HG02938 (cell line): ENCODE data around the gene ATP8B3.

ENCODE experiments used
- ATAC-seq: cut with Tn5 transposase; IDR thresholded peaks from one replicate; pipeline ENCODE4 v1.9.1; 2021; ENCODE audit warnings: mild to moderate bottlenecking, moderate library complexity; ENCODE audit not compliant: unreplicated experiment

ATP8B3 gene

DNA sequence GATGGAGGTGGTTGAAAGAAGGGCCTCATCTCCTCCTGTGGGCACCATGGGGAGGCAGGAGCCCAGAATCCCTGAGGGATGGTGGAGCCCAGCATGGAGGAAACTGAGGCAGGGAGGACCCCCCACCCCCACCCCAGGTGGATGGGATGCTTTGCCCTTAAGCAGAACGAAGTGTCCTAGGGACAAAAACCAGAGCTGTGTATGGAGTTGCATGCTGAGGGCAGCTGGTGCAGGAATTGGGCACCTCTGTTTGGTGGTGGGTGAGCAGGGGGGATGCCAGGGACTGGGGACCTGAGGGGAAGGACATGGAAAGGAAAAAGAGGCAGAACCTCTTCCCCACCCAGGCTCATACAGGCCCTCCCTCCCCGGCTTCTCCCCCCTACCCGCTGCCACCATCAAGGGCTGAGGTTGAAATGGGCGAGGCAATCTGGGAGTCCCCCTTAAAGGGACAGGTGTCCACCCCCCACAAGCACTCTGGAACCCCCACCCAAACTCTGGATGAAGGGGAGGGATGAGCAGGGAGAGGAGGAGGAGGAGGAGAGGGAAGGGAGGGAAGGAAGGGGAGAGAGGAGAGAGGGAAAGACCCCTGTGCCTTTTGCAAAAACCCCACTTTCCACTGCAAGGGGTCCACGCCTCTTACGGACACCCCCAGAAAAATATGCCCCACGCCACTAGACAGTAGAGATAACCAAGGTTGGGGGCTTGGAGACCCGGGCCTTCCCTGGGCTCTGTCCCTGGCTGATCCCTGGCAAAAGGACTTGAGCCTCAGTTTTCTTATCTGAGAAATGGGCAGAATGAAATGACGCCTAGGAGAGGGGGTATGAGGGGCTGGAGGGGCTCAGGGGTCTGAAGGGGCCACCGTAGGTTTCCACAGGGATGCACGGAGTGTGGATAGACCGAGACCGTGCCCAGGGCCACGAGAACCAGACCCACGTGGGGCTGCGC is 52.8 kb downstream of the ATP8B3 start:
- no peak for ATAC-seq

DNA sequence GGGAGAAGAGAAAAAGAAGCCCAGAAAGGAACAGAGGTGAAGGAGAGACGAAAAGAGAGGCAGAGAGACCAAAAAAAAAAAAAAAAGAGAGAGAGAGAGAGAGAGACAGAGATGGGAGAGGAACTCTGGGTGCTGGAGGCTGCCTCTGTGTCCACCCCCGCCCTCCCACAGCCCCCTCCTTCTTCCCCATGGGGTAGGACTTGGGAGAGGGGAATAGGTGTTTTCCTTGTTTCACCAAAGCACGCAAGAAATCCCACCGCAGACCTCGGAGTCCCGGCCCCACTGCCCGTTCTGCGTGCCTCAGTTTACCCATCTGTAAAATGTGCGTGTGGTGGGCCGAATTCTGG is 53.9 kb downstream of the ATP8B3 start:
- ATAC-seq: no peak

DNA sequence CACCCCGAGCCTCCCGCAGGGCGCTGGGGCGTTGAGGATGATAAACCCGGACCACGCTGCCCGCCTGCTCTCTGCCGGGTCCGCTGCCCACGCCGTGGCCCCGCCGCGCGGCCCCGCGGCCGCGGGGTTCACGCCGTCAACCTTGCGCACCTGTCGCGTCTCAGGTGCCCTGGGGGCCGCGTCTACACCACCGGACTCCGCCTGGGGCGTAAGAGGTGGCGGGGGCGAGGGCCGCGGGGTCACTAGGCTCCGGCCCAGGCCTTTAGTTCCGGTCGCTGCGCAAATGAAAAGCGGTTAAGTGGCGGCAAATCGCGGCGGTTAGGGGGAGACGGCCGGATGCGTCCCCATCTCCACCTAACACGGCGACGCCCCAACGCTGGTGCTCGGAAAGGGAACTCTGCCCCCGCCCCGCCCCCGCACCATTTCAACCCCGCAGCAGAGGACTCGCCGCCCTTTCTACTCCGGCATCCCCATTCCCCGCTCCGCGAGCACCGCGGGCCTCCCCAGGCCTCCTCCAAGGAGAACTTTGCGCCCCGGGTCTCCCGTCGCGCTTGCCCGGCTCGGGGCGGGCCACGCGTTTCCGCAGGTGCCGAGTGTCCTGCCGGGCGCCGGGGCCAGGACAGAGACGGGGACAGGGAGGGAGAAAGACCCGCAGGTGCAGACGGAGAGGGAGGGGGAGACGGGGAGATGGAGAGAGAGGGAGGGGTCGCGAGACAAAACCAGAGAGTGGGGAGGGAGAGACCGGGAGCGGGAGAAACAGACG is 54.4 kb downstream of the ATP8B3 start:
- ATAC-seq: no peak

DNA sequence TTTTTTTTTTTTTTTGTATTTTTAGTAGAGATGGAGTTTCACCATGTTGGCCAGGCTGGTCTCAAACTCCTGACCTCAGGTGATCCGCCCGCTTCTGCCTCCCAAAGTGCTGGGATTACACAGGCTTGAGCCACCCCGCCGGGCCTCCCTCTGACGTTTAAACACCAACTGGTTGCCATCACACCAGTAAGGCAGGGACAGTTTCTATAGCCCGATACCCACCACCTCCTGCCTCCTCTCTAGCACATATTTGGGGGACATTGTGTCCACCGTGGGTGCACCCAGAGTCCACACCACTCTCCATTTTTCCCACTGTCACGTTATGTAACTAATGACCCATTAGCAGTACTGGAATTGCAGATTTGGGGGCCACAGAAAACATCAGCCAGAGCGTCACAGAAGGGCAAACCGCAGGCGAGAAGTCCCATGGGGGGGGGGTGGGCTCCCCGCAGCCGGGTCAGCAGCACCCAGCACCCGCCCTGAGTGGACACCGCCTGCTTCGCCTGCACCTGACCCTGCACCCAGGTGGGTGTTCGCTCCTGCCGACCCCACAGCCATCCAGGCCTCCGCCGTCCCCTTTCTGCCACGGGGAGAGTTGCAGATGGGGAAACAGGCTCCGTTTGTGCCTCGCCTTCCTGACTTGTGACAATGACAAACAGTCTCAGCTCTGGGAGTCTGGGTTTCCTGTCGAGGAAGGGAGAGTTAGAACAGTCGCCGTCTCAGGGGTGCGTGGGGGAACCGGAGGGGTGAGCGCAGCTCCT is 55.2 kb downstream of the ATP8B3 start:
- no peak for ATAC-seq

DNA sequence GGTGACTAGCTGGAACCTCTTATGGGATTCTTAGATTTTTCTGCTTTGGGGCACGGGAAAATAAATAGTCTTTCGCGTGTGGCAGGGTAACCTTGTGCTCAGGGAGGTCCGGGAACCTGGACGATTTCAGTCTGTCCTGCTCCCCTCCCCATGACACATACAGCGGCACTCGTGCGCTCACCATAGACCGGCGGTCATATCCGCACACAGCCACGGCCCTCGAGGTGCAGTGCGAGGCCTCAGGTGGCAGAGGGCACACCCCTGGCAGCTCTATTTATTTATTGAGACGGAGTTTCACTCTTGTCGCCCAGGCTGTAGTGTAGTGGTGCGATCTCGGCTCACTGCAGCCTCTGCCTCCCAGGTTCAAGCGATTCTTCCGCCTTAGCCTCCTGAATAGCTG is 55.8 kb downstream of the ATP8B3 start:
- ATAC-seq: no peak

- no peak for ATAC-seq
These were observed 56.5 kb downstream of the ATP8B3 start for GRCh38 chr19:1755467-1756171.

GRCh38 chr19:1754636-1755466 is 57.2 kb downstream of the ATP8B3 start:
- no peak for ATAC-seq

DNA sequence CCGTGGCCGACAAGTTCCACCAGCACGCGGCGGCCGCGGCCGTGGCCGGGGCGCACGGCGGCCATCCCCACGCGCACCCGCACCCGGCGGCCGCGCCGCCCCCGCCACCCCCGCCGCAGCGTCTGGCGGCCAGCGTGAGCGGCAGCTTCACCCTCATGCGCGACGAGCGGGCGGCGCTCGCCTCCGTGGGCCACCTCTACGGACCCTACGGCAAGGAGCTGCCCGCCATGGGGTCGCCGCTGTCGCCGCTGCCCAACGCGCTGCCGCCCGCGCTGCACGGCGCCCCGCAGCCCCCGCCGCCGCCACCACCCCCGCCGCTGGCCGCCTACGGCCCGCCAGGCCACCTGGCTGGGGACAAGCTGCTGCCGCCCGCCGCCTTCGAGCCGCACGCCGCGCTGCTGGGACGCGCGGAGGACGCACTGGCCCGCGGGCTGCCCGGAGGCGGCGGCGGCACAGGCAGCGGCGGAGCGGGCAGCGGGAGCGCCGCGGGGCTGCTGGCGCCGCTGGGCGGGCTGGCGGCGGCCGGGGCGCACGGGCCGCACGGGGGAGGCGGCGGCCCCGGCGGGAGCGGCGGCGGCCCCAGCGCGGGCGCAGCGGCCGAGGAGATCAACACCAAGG is 57.9 kb downstream of the ATP8B3 start:
- no peak for ATAC-seq

DNA sequence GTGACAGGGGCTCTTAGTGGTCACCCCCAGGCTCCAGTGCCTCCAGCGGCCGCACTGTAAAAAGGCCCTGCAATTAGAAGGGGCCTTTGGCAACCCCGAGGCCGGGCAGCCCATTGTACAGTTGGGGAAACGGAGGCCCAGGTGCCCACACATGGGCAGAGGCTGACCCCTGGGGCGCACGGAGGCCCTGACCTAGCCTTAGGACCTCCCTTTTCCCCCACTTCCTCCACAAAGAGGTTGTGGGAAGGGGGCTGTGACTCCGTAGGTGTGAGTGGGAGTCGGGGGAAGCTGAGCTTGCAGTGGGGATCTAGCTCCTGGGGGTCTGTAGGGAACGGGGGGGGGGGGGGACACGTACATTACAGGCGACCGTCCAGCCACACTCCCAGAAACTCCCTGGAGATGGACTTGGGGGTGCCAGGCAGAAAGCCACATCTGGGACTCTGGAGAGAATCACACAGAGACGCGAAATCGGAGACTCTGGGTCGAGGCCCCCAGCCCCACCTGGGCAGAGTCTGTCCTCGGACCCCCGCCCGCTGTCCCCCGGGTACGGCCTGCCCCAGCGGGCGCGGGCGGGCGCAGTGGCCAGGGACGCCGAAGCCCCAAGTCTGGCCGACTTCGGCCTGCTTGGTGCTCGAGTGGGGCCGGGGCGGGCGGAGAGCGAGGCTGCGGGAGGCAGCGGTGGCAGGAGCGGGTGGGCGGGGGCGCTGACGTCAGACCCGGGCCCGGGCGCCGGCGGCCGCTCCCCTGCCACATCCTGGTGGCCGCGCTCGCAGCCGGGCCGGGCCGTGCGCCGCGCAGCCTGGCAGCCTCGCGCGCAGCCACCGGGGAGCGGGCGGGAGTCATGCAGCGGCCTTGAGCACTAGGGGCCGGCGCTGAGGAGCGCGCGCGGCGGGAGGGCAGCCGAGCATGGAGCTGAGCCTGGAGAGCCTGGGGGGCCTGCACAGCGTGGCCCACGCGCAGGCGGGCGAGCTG is 59.0 kb downstream of the ATP8B3 start, which contains the start of gene ONECUT3:
Gene ONECUT3, plus strand, starts transcription at position 750 of the 972 bp plus-strand sequence. Its CDS starts 157 bp downstream, at position 907.
- no peak for ATAC-seq

DNA sequence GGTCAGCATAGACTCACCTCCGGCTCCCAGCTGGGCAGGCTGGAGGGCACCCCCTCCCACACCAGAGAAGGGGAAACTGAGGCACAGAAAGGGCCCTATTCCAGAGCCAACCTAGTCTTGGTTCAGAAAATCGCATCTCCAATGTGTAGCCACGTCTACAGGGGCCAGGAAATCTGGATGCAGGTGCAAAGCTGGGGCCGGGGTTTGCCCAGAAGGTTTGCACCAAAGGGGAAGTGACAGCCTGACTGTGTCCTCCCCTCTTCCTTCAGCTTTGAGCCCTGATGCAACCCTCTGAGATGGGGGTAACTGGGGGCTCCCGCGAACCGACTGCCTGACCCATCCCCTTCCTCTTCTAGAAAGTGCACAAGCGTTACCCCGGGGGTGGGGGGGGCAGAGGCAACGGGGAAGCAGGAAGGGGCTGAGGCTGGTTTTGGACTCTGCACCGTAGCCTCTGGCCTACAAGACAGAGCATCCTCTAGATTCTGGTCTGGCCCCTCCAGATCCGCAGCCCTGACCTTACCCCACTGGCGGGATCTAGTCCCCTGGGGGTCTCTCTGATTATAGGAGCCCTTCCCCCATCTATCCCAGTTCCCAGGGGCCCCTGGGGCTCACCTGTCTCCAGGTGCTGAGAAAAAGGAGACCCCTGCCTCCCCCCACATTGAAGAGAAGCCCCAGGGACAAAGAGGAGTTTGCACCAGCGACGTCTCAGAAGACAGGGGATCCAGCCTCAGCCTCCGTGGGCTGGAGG is 59.9 kb downstream of the ATP8B3 start:
- no peak for ATAC-seq

DNA sequence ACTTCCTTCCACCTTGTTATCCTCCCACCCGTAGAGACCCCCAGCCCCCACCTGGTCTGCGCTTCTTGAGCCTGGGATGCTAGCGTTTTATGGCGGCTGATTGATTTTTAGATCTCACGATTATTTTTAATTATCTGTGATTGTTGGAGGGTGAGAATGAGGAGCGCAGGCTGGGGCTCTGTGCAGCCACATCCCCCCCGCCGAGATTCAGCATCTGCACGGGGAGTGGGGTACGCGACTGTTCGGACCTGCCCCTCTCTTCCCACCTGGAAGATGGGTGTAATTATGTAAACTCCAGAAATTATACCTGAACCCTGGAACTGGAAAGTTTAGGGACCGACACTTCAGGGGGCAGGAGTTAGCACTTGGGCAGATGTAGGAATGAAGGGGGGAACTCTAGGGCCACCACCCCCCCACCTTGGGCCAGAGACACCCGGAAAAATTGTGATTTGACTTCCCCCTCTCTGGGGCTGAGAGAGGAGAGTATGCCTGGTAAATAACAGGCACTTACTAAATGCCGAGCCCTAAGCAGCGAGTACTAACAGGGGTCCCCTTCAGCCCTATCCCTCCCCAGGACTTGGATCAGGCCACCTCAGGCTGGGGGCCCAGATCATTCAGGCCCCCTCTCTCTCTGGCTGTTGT is 60.6 kb downstream of the ATP8B3 start:
- ATAC-seq: no peak

DNA sequence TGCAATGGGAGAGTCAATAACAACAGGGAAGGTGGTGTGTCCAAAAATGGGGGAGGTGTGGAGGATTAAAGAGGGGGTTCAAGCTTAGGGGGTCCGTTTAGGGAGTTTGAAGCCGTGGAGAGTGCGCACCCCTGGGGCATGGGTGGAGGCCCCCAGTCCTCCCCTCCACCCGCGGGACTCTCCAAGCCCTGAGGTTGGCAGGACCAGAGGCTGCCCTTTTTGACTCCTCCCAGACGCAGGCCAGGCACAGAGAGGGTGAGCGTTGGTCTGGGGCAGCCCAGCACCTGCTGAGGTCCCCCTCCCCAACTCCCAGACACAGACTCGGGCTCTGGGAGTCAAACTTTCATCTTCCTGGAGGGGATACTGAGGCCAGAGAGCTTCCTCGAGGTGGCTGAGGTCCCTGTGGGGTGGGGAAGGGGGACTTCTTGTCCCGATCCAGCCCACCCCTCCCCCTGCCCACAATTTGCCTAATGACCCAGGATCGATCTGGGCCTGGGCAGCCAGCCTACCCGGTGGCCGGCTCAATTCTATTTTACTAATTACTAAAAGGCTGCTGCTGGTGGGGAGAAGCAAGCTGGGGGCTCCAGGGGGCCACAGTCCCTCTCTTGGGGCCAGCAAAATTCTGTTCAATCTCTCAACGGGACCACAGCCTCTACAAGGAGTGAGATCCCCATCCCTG is 61.6 kb downstream of the ATP8B3 start:
- no peak for ATAC-seq

DNA sequence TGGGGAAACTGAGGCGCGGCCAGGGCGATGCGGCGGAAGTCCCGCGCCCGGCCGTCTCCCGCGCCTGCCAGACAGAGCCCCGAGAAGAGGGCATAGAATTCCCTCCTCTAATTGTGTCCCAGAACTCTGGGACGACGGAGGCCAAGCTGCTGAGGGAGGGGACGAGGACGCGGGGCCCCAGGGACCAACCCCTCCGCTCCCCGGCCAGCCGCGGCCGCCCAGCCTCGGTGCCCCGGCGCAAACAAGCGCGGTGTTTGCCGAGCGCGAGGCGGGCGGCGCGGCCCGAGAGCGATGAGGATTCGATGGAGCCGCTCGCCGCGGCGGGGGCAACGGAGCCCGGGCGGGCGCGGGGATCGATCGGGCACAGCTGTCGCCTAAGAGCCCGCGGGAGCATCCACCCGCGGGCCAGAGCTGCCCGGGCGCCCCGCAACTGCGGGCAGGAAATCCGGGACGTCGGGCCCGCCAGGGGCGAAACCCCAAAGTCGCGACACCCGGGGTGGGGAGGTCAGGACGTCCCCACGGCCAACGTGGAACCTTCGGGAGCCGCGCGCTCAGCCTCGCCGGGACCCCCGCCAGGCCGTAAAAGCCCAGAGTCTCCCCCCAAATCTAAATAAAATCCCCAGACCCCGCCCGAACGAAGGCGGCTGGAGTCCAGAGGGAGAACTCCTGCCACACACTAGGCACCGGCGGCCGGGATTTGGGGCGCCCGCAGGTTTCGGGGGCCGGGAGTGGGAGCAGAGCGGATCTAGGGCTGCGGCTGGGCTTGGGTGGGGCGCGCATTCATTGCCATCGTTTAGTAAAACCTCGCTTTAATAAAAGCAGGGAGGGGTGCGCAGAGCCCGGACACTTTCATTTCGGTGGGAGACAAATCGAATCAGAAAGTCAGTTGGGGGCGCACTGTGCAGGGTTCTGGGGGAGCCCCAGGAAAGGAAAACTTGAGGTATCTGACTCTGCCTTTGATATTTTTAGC is 62.4 kb downstream of the ATP8B3 start:
- ATAC-seq: no peak

DNA sequence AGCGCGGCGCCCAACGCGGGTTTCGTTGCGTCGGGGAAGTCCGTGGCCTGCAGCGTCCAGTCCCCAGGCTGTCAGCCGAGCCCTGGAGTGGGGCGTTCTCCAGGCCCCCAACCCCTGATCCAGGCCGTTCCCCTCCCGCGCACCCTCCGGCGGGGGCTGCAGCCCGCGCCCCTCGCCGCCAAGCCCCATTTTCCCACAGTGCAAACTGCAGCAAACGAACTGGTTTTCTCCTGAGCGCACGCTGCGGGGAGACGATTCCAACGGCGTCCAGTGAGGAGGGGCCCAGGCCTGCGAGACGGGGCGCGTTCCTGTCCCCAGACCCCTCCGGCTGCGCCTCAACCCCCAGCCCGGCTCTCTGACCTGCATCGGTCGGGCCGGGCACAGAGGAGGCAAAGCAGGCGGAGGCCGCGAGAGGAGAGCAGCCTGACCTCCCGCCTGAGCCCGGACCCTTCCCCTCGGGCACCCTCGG is 63.2 kb downstream of the ATP8B3 start:
- no peak for ATAC-seq
